Endothelial cell of umbilical vein (primary cell): ENCODE measurements around the gene MAMSTR. TPM values are rescaled to one million over a fixed set of nuclear protein-coding genes. Genes with fewer than 3 reads are reported as not detected.

Experiments
- BruUV-seq: library from RNA; stranded (reverse); fragments of 400-500 nt; replicated peaks from 2 replicates; lab custom pipeline; 2021; lab: Mats Ljungman, UMichigan
- CTCF ChIA-PET: fragments of 300-600, 350-600 bp; sonication (Branson Sonifier 250); formaldehyde crosslinking; loops from one replicate; lab custom pipeline; 2021; ENCODE audit warnings: antibody characterized with exemption, inconsistent platforms; lab: Charles Lee
- POLR2A ChIA-PET: fragments of 300-600, 350-600 bp; sonication (Branson Sonifier 250); formaldehyde crosslinking; loops from one replicate; lab custom pipeline; 2021; ENCODE audit warnings: antibody characterized with exemption, inconsistent platforms; lab: Charles Lee
- DNase-seq: peaks from one replicate; pipeline ENCODE4 v3.0.0-alpha.2; 2011; ENCODE audit warnings: low read depth, low spot score
- FAIRE-seq: peaks from 2 replicates; lab custom pipeline; 2011; peaks lifted over from hg19 to GRCh38; lab: Jason Lieb, UNC
- H2AFZ ChIP-seq: 2 replicates; pipeline ENCODE4 v1.6.0; 2012; ENCODE audit warnings: low read depth, low read length, control low read depth, inconsistent platforms
- H3K27ac ChIP-seq: 2 replicates; pipeline ENCODE4 v1.5.1; 2011; ENCODE audit warnings: low read depth, mild to moderate bottlenecking, control low read depth, low read length, moderate library complexity; ENCODE audit not compliant: insufficient read depth
- H3K27me3 ChIP-seq, 2 experiments: 2 replicates each; pipeline versions ENCODE4 v1.6.0 to v1.6.1; 2011; ENCODE audit warnings: low read length in 2 of 2, mixed read lengths in 1 of 2; ENCODE audit not compliant: control insufficient read depth in 2 of 2, insufficient read depth in 2 of 2
- H3K36me3 ChIP-seq, 2 experiments: 2 replicates in 1 of 2; 3 replicates in 1 of 2; pipeline ENCODE4 v1.5.1; 2011; ENCODE audit warnings: low read length in 2 of 2, mild to moderate bottlenecking in 1 of 2, moderate library complexity in 1 of 2; ENCODE audit not compliant: control insufficient read depth in 2 of 2, insufficient read depth in 2 of 2; ENCODE audit errors: extremely low read depth in 1 of 2
- H3K4me1 ChIP-seq: 3 replicates; pipeline ENCODE4 v1.5.1; 2011; ENCODE audit warnings: mild to moderate bottlenecking, low read length; ENCODE audit not compliant: control insufficient read depth, insufficient read depth; ENCODE audit errors: extremely low read depth
- H3K4me2 ChIP-seq: 2 replicates; pipeline ENCODE4 v1.6.1; 2011; ENCODE audit warnings: low read length, control low read depth, mixed read lengths; ENCODE audit not compliant: insufficient read depth
- H3K4me3 ChIP-seq, 3 experiments: fragments of 200-600 bp in 1 of 3; sonication (generic), shearing (Covaris generic) in 1 of 3; replicated peaks in 1 of 3; 2 replicates each; pipeline ENCODE4 v1.5.1; 2011 to 2016; ENCODE audit warnings: control low read depth in 3 of 3, low read length in 3 of 3, mild to moderate bottlenecking in 2 of 3, inconsistent platforms in 1 of 3, low read depth in 1 of 3, moderate library complexity in 1 of 3; ENCODE audit not compliant: insufficient read depth in 1 of 3
- H3K79me2 ChIP-seq: 2 replicates; pipeline ENCODE4 v1.6.0; 2012; ENCODE audit warnings: low read length, inconsistent platforms; ENCODE audit not compliant: control insufficient read depth, insufficient read depth
- H3K9ac ChIP-seq: replicated peaks from 2 replicates; pipeline ENCODE3; 2011; ENCODE audit warnings: low read length, control low read depth; ENCODE audit not compliant: insufficient read depth; ENCODE audit errors: extremely low read depth
- H3K9me1 ChIP-seq: replicated peaks from 3 replicates; pipeline ENCODE4 v1.6.0; 2011; ENCODE audit warnings: mild to moderate bottlenecking, low read length; ENCODE audit not compliant: control insufficient read depth, insufficient read depth; ENCODE audit errors: extremely low read depth
- H3K9me3 ChIP-seq: replicated peaks from 2 replicates; pipeline ENCODE4 v1.5.1; 2012; ENCODE audit warnings: low read length, inconsistent platforms; ENCODE audit not compliant: control insufficient read depth, insufficient read depth
- H4K20me1 ChIP-seq: replicated peaks from 2 replicates; pipeline ENCODE3; 2011; ENCODE audit warnings: mild to moderate bottlenecking, low read length; ENCODE audit not compliant: control insufficient read depth, insufficient read depth; ENCODE audit errors: extremely low read depth
- EZH2 ChIP-seq: IDR thresholded peaks from 2 replicates; pipeline ENCODE4 v1.6.1; 2012; ENCODE audit warnings: borderline replicate concordance, low read depth, mild to moderate bottlenecking, moderate library complexity, low read length, inconsistent platforms; ENCODE audit not compliant: severe bottlenecking
- FOS ChIP-seq: IDR thresholded peaks from 2 replicates; pipeline ENCODE4 v1.6.1; 2011; ENCODE audit warnings: mild to moderate bottlenecking, low read length, moderate library complexity, borderline replicate concordance; ENCODE audit not compliant: insufficient read depth
- GATA2 ChIP-seq: IDR thresholded peaks from 2 replicates; pipeline ENCODE4 v1.7.0; 2011; ENCODE audit warnings: low read depth, mild to moderate bottlenecking, moderate library complexity, mixed read lengths, low read length; ENCODE audit not compliant: insufficient read length, insufficient read depth
- JUN ChIP-seq: IDR thresholded peaks from 2 replicates; pipeline ENCODE4 v1.6.1; 2011; ENCODE audit warnings: borderline replicate concordance, low read depth; ENCODE audit not compliant: insufficient read length, insufficient read depth
- POLR2AphosphoS5 ChIP-seq: IDR thresholded peaks from 2 replicates; pipeline ENCODE4 v1.6.1; 2012; ENCODE audit warnings: low read depth, mild to moderate bottlenecking, control low read depth, low read length, moderate library complexity; ENCODE audit not compliant: insufficient read depth
- dilution Hi-C: fragments of 300-500 bp; cut with MboI; formaldehyde crosslinking; loops from one replicate; pipeline ENCODE4 v1.15.0; 2019; ENCODE audit warnings: low sequenced_read_pairs; ENCODE audit not compliant: extremely low pct_ligation_motif_present
- intact Hi-C: fragments of 100-400 bp; cut with micrococcal nuclease; formaldehyde crosslinking; loops from one replicate; pipeline ENCODE4 v1.10.0; 2022
- polyA plus RNA-seq, 4 experiments: library from polyadenylated mRNA; depleted of rRNA in 3 of 4; stranded (reverse) in 3 of 4; unstranded in 1 of 4; fragments of >200 nt; gene quantifications; 2 replicates each; pipeline versions ENCODE4 v1.2.1 to v1.2.3, GENCODE V29; 2011 to 2012; ENCODE audit warnings: missing spikeins in 1 of 4
- total RNA-seq: library from RNA; stranded (reverse); gene quantifications from 2 replicates; pipeline ENCODE4 v1.2.3, GENCODE V29; 2021

MAMSTR gene
- total and polyA plus RNA-seq, 2 donors (not counting 3 experiments of a cell fraction or from before 2014, with no cell fraction given): 0.57 to 0.84 TPM

- CTCF ChIA-PET: interaction anchor here (1.2 kb wide), 1 partner anchor 46 kb away, joined by 3 read pairs; no protein-coding TSS in a partner anchor
- H3K4me2 ChIP-seq: no peak overlapping the region
- no peak for DNase-seq
Measured at GRCh38 chr19:48720613-48721296, 1.2 kb upstream of the MAMSTR start.

DNA sequence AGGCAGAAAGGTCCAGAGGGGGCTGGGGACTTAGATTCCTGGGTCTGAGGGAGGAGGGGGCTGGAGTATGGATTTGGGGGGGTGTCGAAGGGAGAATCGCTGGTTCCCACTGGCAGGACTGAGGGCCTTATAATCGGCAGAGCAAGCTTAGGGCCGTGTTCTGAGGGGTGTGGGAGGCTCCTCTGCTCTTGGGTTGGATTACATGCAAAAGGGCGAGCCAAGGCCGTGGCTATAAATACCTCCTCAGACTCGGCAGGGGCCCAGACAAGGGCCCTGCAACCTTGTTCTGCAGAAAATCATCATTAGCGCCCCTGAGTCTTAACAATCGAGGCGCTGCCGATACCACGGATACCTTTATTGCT, 707 bp upstream of the MAMSTR start:
- Histone ChIP-seq H4K20me1 (no peaks in the 10 kb centered on the region), H3K9me1 (no peaks in the 10 kb centered on the region), H3K4me1 (peaks cover 12% of the 10 kb centered on the region), H3K36me3 (peaks cover 5 to 18% of the 10 kb centered on the region in 2 experiments), H3K79me2 (no peaks in the 10 kb centered on the region), H3K27ac (no peak overlapping the region), H2AFZ (no peak overlapping the region), H3K9me3 (no peaks in the 10 kb centered on the region), H3K4me3 (no peak overlapping the region), H3K9ac (no peak overlapping the region), H3K4me2 (no peak overlapping the region), H3K27me3 (no peaks in the 10 kb centered on the region)
- TF ChIP-seq EZH2 (no peak), POLR2AphosphoS5 (no peak)
- intact Hi-C loops (no loop called here), dilution Hi-C loops (no loop called here)
- CTCF ChIA-PET: interaction anchor here (1.2 kb wide), 1 partner anchor 46 kb away, joined by 3 read pairs; no protein-coding TSS in a partner anchor
- DNase-seq: no peak
- no TSS peak for BruUV-seq
- POLR2A ChIA-PET: interaction anchor here (0.6 kb wide), 1 partner anchor 1857 kb away, joined by 3 read pairs; no protein-coding TSS in a partner anchor
- no peak for FAIRE-seq

More at GRCh38 chr19:48720613-48721296, 1.2 kb upstream of the MAMSTR start:
- no peak overlapping the region for H3K27ac ChIP-seq
- no peaks in the 10 kb centered on the region for H3K79me2 ChIP-seq
- H3K27me3 ChIP-seq: no peaks in the 10 kb centered on the region
- H2AFZ ChIP-seq: no peak overlapping the region
- no peaks in the 10 kb centered on the region for H4K20me1 ChIP-seq
- TF ChIP-seq GATA2 (no peak), EZH2 (no peak), FOS (no peak), JUN (no peak)
- no peak for FAIRE-seq
- intact Hi-C loops: no loop called here
- peaks cover 5 to 18% of the 10 kb centered on the region in 2 experiments for H3K36me3 ChIP-seq
- no peaks in the 10 kb centered on the region for H3K9me3 ChIP-seq
- H3K4me3 ChIP-seq: no peak overlapping the region
- H3K9me1 ChIP-seq: no peaks in the 10 kb centered on the region
- dilution Hi-C loops: no loop called here
- POLR2A ChIA-PET: interaction anchor here (0.6 kb wide), 1 partner anchor 1857 kb away, joined by 3 read pairs; no protein-coding TSS in a partner anchor
- H3K4me1 ChIP-seq: peaks cover 17% of the 10 kb centered on the region
- BruUV-seq: no TSS peak
- H3K9ac ChIP-seq: no peak overlapping the region
